NCI-H187 (cell line): Measurements from ENCODE around the gene REPIN1.

Experiments used
- DNase-seq, 2 experiments: peaks; one replicate each; lab custom pipeline; 2025; lab: John Stamatoyannopoulos, UW

Gene REPIN1

DNA sequence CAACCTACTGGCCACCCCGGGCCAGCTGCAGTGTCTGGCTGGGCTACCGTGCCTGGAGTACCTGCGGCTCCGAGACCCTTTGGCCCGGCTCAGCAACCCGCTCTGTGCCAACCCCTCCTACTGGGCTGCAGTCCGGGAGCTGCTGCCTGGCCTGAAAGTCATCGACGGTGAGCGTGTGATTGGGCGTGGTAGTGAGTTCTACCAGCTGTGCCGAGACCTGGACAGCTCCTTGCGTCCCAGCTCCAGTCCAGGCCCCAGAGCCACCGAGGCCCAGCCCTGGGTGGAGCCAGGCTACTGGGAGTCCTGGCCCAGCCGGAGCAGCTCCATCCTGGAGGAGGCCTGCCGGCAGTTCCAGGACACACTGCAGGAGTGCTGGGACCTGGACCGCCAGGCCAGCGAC is 31.4 kb upstream of the REPIN1 start:
- no peak for DNase-seq

DNA sequence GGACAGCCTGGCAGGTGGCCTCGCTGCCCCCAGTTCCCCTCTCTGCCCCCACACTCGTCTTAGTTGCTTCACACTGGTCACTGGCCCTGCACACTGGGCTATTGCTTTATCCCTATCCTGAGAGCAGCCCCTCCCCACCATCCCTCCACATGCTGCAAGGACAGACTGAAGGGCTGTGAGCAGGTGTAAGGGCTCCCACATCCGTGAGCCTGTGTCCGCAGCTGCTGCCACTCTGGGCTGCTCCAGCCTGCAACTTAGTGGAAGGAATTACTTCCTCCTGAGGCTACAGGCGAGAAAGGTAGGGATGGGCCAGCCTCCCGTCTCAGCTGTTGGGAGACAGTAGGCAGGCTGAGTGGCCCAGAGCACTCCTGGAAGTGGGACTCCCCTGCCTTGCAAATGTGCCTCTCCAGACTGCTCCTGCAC is 31.0 kb upstream of the REPIN1 start:
- DNase-seq: peak; percentile 39 to 48

DNA sequence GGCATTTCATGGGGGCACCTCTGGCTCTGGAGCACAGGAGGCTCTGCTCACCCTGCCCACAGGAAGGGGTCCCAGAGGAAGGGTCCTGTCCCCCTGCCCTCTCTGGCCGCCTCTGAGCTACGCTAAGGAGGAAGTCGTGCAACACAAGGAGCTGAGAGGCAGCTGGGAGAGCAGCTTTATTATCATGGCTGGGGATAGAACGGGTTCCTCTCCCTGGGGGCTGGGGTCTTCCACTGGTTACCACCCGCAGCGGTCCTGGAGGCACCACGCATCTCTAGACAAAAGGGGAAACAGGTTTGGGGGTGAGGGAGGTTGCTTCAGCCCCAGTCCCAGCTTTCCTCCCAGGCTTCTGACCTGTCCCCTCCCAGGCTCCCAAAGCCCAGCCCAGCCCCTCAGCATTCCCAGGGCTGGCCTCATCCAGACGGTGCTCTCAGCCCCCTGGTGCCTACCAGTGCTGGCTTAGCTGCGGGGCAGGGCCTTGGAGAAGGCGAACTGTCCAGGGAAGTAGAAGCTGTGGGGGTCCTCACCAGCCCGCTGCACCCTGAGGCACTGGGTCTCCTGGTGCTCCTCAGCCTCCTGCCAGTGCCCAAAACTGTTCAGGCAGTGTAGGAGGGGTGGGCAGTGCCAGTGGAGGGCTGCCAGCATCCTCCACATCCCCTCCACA is 30.3 kb upstream of the REPIN1 start:
- DNase-seq: no peak

DNA sequence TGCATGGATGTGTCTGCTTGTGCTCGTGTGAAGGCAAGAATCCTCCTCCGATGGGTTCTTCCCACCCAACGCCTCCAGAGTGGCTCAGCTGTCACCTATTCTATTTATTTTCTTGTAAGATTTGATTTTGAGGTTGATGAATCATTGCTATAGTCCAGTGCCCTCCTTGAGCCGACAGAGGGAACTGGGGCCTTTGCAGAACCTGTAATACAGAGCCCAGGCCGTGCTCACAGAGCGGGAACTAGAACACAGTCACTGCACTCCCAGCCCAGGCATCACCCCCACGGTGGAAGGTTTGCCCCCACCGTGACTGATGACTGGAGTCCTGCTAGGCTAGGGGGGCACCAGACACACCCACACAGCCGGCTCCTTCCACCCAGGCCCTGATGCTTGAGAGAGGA is 29.2 kb upstream of the REPIN1 start:
- DNase-seq: no peak

DNA sequence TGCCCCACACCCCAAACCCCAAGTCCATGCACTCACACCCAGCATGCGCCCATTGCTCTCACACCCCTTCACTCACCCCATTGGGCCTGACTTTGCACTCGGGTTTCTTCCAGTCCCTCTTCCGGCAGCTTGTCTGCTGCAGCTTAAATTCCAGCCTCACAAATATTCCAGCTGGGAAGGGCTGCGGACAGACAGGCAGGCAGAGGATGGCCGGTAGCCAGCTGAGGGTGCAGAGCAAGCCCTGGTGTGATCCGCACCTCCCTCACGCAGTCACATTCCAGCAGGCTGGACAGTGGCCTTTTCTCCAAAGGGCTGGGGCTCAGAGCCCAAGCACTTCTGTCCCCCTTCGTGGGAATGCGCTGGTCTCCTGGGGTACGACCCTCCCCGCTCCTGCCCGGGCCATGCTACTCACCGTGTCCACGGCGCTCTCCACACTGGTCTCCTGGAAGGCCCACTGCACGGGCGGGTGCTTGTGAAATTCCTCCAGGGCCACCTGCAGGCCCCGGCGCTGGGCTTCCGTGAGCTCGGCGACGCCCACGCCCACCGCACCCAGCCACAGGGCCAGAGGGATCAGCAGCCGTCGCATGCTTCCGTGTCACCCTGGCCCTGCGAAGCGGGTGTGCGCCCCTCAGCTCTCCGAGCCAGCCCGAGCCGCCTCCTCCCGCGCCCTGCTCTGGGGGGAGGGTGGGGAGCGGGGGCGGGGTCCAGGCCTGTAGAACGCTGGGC is 28.4 kb upstream of the REPIN1 start:
- no peak for DNase-seq

DNA sequence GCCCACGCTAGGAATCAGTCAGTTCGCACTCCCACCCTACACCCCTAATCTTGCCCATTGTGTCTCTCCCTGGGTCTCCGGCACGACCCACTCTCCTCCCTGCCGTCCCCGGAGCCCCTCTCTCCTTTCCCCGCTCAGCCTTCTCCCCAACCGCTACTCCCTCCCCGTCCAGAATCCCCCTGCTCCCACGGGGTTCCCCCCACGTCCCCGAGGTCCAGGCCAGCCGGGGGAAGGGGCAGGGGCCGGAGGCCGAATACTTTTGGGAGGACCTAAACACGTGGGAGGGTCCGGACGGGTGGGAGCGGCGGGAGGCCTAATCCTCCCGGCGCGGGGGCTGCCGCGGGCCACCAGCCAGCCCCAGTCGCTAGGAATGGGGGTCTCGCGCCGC is 27.8 kb upstream of the REPIN1 start:
- no peak for DNase-seq

DNA sequence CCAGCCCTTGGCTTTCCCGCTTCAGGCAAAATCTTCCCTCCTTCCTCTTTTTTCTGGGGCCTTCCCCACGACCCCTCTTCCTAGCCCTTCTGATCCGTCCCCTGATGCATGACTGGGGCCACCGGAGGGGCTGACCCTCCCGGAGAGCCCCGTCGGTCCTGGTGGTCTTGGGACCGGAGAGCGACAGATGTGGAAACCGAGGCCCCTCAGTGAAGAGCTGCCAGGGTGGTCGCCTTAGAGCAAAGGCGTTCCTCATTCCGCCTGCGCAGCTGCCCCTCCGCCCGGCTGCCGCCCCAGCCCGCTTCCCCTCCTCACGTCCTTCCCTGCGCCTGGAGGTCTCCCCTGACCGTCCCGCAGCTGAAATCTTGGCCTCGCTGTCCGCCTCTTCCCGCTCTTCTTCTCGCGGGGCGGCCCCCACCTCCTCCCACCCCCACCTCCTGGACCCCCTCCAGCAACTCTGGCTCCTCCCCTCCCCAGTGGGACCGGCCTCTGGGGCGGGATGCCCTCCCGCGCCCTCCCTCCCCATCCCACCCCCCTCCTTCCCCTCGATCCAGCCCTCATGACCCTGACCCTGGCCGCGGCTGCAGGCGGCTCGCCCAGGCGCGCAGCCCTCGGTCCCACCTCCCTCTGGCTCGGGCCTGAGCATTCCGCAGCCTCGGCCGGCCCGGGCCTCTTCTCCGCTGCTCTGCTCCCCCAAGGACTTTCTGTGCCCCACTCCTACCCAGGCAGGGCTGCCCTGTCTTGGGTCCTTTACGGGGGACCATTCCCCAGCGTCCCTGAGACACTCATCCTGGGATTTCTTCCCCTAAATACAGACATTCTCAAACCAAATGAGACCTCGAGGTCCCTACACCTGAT is 27.1 kb upstream of the REPIN1 start, which contains the start of gene RARRES2:
TSS of gene RARRES2 (minus strand) at position 367 of the 858 bp plus-strand sequence. CDS start 1,020 bp downstream, outside the sequence.
- DNase-seq: no peak

DNA sequence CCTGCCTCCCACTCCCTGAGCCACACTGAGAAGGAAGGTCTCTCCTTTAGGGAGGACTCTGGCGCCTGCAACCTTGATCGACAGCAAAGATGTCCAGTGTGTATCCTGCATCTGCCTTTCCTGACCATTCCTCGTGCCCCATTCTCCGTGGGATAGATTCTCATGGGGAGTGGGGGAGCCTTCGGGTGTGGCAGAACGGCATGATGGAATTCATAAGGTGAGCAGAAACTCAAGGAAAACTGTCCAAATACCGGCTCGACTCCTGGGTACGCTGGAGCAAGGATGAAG is 26.6 kb upstream of the REPIN1 start:
- no peak for DNase-seq

DNA sequence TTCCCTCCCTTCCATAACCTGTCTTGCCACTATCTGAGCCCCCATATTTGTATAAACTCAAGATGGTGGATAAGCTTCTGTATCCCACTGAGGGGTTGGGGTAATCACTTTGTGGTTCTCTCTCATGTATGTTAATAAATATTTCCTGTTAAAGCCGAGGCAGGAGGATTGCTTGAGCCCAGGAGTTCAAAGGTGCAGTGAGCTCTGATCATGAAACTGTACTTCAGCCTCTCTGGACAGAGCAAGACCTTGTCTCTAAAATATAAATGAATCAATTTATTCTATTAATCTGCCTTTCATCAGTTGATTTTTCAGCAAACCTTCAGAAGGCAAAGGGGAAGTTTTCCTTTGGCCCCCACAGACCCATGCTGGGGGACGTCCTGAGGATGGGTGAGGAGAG is 25.4 kb upstream of the REPIN1 start:
- DNase-seq: no peak

DNA sequence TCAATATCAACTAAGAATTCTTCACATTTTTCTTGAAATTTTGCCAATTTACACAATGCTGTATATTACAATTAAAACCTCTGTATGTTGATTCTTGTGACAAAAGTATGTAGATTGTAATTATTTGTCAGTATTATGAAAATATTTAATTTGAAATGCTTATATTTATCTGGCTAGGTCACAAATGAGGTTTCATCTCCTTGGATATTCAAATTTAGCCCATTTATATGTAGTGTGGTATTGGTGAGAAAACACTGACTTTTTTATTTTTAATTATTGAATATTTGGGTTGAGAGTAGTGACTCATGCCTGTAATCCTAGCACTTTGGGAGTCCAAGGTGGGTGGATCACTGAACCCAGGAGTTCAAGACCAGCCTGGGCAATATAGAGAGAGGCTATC is 24.3 kb upstream of the REPIN1 start:
- no peak for DNase-seq

DNA sequence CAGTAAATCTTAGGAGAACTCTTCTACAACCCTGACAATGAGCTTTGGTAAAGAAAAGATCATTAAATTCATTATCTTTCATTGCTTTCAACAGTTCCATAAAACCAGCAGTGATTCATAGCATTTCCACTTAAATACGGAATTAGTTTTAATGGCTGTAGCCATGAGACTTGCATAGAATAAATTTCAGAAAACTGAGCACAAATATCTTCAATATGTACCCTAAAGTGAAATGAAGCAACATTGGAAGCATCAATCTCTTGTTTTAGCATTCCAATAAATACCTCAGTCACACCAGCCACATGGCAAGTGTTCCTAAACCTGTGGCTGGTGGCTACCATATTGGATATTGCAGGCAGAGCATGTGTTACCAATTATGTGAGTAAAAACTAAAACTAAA is 23.6 kb upstream of the REPIN1 start:
- no peak for DNase-seq

DNA sequence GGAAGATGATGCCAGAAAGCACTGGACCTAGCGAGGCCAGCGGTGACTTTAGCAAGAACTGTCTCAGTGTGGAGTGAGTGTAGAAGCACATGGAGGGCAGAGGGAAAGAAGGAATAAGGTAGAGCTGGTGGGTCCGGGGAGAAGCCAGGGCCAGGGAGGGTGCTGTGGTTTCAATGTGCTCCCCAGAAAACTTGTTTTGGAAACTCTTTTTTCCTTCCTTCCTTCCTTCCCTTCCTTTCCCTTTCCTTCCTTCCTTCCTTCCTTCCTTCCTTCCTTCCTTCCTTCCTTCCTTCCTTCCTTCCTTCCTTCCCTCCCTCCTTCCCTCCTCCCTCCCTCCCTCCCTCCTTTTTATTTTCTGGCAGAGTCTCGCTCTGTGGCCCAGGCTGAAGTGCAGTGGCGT is 21.7 kb upstream of the REPIN1 start:
- no peak for DNase-seq

DNA sequence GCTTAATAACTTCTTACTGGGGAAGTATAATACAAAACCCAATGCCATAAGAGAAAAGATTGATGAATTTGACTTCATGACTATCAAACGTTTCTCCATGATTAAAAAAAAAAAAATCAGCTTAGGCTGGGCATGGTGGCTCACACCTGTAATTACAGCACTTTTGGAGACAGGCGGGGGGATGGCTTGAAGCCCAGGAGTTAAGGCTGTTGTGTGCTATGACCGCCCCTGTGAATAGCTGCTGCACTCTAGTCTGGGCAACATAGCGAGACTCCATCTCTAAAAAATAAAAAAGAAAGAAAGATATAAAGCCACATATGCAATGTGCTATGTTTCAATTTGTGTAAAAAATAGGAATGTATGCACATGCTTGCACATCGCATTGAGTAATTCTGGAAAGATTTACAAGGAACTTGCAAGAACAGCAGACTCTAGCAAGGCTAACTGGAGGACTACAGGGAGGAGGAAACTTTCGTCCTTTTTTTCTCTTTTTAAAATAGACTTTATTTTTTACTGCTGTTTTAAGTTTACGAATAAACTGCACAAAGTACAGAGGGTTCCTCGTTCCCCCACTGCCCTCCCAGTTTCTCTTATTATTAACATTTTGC is 16.9 kb upstream of the REPIN1 start:
- no peak for DNase-seq

DNA sequence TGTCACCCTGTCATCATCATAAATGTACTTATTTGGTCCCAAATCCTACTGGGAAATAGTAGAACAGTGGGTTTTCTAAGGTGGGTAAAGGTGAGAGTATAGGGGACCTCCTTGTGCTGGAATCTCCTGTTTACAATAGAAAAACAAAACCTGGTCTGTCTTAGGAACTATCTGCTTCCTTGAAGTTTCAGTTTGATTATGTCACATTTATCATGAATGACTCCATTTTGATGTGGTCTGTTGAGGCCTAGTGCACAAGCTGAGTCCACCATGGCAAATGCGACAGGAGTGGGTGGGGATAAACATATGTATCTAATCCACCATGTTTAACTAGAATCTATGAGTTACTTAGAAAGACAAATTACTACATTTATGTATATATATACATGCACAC is 13.0 kb upstream of the REPIN1 start:
- DNase-seq: no peak

DNA sequence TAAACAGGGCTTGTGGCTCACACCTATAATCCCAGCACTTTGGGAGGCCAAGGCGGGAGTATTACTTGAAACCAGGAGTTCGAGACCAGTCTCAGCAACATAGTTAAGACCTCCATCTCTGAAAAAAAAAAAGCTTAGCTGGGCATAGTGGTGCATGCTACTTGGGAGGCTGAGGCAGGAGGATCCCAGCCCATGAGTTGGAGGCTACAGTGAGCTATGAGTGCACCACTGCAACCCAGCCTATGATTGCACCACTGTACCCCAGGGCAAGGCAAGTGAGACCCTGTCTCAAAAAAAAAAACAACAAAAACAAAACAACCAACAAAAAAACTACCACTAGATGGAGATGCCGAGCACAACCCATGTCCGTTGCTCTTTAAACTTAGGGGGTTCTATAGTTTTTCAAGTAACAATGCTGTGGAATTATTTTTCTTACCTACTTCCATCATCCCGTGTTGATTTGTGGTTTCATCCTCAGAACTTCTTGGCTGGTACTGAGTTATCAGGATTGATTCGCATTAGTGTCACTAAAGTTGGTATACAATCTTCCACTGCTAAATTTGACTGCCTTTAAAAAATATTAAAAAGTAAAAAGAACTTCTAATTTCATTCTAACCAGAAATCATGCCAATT is 12.2 kb upstream of the REPIN1 start:
- DNase-seq: no peak

DNA sequence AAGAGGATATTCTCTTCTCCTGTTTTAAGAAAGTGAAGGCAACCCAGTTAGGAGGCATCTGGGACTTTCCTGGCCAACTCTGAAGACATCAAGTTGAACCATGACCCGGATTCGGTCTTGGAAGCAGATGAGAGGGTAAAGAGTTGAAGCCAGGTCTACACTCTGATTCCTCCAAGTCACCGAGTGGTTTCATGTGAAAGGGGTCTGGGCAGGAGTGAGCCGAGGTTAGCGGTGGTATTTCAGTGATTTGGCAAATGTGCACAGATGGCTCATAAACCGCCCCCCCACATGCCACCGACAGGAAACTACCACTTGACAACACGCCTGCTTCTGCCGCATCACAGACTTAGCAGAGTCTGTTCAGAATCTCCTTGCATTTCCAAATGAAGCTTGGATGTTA is 11.4 kb upstream of the REPIN1 start:
- DNase-seq: no peak

DNA sequence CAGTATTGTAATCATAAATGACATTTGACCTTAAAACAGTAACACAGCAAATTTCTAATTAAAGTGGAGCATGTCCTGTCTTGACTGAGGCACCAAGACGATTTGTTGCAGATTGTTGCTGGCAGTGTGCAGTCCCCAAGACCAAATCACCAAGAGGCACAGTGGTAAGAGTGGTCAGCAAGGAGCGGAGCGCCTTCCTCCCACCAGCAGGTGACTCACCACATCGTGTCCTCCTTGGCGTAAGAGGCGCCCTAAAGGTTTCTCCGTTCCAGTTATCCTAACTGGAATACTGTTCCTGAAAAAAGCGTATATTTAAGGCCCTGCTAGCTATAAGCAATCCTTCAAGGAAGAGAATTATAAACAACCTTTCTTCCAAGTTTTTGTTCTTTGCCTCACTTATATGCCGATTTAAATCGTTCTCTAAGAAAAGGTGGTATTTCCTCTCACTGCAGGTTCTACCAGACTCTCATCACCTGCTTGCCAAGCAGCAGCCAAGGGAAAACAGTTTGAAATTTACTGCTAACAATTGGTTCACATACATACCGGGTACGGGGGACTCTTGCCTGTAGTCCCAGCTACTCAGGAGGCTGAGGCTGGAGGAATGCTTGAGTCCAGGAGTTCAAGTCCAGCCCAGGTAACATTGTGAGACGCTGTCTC is 10.7 kb upstream of the REPIN1 start:
- no peak for DNase-seq

DNA sequence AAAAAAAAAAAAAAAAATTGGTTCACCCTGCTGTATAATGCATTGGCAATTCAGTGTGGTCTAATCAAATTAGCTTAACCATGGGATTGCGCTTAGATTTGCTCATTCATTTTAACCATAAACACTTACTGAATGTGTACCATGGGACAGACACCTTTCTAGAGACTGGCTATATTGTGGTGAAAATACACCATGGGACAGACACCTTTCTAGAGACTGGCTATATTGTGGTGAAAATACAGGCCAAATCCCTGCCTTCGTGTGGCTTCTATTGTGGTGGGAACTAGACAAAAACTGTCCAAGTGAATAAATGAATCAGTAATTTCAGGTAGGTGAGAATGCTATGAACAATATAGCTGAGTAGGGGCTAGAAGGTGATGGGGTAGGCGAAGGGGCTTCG is 10.2 kb upstream of the REPIN1 start:
- DNase-seq: no peak

DNA sequence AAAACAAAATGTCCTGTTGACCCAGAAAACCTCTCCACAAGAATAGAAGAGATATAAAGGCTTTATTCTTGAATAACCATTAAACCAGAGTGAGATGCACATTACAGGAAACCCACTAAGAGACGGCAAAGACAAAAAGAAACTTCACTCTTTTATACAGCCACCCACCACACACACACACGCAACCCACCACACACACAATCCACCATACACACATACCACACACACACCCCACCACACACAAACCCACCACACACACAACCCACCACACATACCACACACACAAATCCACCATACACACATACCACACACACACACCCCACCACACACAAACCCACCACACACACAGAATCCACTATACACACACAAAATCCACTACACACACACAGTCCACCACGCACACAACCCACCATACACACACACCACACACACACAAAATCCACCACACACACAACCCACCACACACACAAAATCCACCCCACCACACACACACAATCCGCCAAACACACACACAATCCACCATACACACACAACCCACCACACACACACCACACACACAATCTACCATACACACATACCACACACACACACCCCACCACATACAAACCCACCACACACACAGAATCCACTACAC is 9.5 kb upstream of the REPIN1 start:
- no peak for DNase-seq

DNA sequence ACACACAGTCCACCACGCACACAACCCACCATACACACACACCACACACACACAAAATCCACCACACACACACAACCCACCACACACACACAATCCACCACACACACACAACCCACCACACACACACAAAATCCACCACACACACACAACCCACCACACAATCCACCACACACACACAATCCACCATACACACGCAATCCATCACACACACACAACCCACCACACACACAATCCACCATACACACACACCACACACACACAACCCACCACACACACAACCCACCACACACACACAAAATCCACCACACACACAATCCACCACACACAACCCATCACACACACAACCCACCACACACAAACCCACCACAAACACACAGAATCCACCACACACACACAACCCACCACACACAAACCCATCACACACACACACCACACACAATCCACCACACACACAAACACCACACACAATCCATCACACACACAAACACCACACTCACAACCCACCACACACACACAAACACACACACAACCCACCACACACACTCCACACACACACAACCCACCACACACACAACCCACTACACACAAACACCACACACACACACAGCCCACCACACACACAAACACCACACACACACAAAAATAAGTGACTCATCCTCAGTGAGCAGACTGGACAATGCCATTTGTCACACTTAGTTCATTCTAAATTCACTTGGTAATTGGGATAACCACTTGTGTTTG is 8.8 kb upstream of the REPIN1 start:
- no peak for DNase-seq
